Measurements from ENCODE around the gene SCUBE1. TPM values are rescaled to one million over a fixed set of nuclear protein-coding genes. Genes with fewer than 3 reads are reported as not detected.

SCUBE1 gene
- total RNA-seq, 4 donors from 2014 or later, result 0.68 to 6.4 (median 1.7) TPM

- intact Hi-C loops (cut with DNase I; ENCODE audit: low total_unique reads), result no loop called here
- no peaks in the 10 kb centered on the region for H3K9me3 ChIP-seq
These were observed 8.8 kb downstream of the SCUBE1 start for GRCh38 chr22:43334378-43334777.

GRCh38 chr22:43333978-43334377 is 9.2 kb downstream of the SCUBE1 start:
- Histone ChIP-seq H3K9me3 (no peaks in the 10 kb centered on the region), H3K36me3 (no peaks in the 10 kb centered on the region), H3K4me3 (no peak overlapping the region), H3K27ac (no peak overlapping the region), H3K4me1 (no peaks in the 10 kb centered on the region), H3K27me3 (no peaks in the 10 kb centered on the region)
- TF ChIP-seq POLR2AphosphoS5 (IDR thresholded peaks at IDR 0.05) (no peak), EP300 (IDR thresholded peaks at IDR 0.05; ENCODE audit: low read depth) (no peak), POLR2A (IDR thresholded peaks at IDR 0.05) (no peak)
- TF ChIP-seq, protein P1, sequence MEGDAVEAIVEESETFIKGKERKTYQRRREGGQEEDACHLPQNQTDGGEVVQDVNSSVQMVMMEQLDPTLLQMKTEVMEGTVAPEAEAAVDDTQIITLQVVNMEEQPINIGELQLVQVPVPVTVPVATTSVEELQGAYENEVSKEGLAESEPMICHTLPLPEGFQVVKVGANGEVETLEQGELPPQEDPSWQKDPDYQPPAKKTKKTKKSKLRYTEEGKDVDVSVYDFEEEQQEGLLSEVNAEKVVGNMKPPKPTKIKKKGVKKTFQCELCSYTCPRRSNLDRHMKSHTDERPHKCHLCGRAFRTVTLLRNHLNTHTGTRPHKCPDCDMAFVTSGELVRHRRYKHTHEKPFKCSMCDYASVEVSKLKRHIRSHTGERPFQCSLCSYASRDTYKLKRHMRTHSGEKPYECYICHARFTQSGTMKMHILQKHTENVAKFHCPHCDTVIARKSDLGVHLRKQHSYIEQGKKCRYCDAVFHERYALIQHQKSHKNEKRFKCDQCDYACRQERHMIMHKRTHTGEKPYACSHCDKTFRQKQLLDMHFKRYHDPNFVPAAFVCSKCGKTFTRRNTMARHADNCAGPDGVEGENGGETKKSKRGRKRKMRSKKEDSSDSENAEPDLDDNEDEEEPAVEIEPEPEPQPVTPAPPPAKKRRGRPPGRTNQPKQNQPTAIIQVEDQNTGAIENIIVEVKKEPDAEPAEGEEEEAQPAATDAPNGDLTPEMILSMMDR (IDR thresholded peaks at IDR 0.05), result no peak
- in situ Hi-C loops (cut with MboI; ENCODE audit: low pct_ligation_motif_present in 1 of 4, low pct_unique_long_range_greater_than_20kb in 1 of 4, low sequenced_read_pairs in 3 of 4) (no loop called here), intact Hi-C loops (cut with DNase I; ENCODE audit: low total_unique reads) (no loop called here)
- WGBS, 2 donors (ENCODE audit: low coverage in 1 of 2), result 78 to 100% methylated on average over 2 of the region's 2 CpGs
- no peak for DNase-seq

More at GRCh38 chr22:43334378-43334777, 8.8 kb downstream of the SCUBE1 start:
- DNase-seq, result no peak
- 85 to 90% methylated on average over 4 of the region's 4 CpGs for WGBS, 2 donors (ENCODE audit: low coverage in 1 of 2)
- no peak overlapping the region for H3K27ac ChIP-seq
- no peak overlapping the region for H3K4me3 ChIP-seq
- TF ChIP-seq EP300 (IDR thresholded peaks at IDR 0.05; ENCODE audit: low read depth), result no peak
- no peak for TF ChIP-seq POLR2A (IDR thresholded peaks at IDR 0.05)
- no peak for TF ChIP-seq POLR2AphosphoS5 (IDR thresholded peaks at IDR 0.05)
- H3K36me3 ChIP-seq, result no peaks in the 10 kb centered on the region
- H3K4me1 ChIP-seq, result no peaks in the 10 kb centered on the region
- H3K27me3 ChIP-seq, result no peaks in the 10 kb centered on the region
- in situ Hi-C loops (cut with MboI; ENCODE audit: low pct_ligation_motif_present in 1 of 4, low pct_unique_long_range_greater_than_20kb in 1 of 4, low sequenced_read_pairs in 3 of 4), result no loop called here

DNA sequence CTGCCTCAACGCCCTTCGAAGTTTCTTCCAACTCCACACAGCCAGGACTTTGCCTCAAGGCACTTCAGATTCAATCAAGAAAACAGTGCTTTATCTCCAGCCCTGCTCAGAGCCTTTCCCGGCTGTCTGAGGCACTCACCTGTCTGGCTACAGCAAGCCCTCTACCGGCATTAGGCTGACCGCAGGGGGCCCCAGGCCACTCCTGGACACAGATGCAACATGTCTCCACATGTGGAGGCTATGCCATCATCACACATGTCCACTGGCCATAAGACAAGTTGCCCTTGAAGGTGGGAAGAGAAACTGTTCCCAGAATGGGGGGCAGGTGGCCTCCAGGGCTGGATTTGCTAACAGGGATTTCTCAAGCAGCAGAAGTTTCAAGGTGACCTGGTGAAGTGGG is 10.0 kb downstream of the SCUBE1 start:
- Histone ChIP-seq H3K27me3 (no peaks in the 10 kb centered on the region), H3K4me3 (no peak overlapping the region), H3K36me3 (no peaks in the 10 kb centered on the region), H3K27ac (no peak overlapping the region), H3K4me1 (no peaks in the 10 kb centered on the region), H3K9me3 (no peaks in the 10 kb centered on the region)
- no peak for DNase-seq
- intact Hi-C loops (cut with DNase I; ENCODE audit: low total_unique reads) (no loop called here), in situ Hi-C loops (cut with MboI; ENCODE audit: low pct_ligation_motif_present in 1 of 4, low pct_unique_long_range_greater_than_20kb in 1 of 4, low sequenced_read_pairs in 3 of 4) (no loop called here)
- 84% methylated on average over 5 of the region's 5 CpGs; no CpG with 5 or more reads in 1 of the 2 donors for WGBS, 2 donors (ENCODE audit: low coverage in 1 of 2)
- no peak for TF ChIP-seq POLR2AphosphoS5 (IDR thresholded peaks at IDR 0.05)
- TF ChIP-seq POLR2A (IDR thresholded peaks at IDR 0.05), result no peak
- TF ChIP-seq, protein P1 (IDR thresholded peaks at IDR 0.05), result no peak
- TF ChIP-seq EP300 (IDR thresholded peaks at IDR 0.05; ENCODE audit: low read depth), result no peak

GRCh38 chr22:43331698-43332097 is 11.5 kb downstream of the SCUBE1 start:
- no peak overlapping the region for H3K27ac ChIP-seq
- in situ Hi-C loops (cut with MboI; ENCODE audit: low pct_ligation_motif_present in 1 of 4, low pct_unique_long_range_greater_than_20kb in 1 of 4, low sequenced_read_pairs in 3 of 4) (no loop called here), intact Hi-C loops (cut with DNase I; ENCODE audit: low total_unique reads) (no loop called here)
- TF ChIP-seq POLR2AphosphoS5 (IDR thresholded peaks at IDR 0.05) (no peak), POLR2A (IDR thresholded peaks at IDR 0.05) (no peak), EP300 (IDR thresholded peaks at IDR 0.05; ENCODE audit: low read depth) (no peak)
- TF ChIP-seq, protein P1 (IDR thresholded peaks at IDR 0.05), result no peak
- no peaks in the 10 kb centered on the region for H3K27me3 ChIP-seq
- WGBS, 2 donors (ENCODE audit: low coverage in 1 of 2), result 81 to 89% methylated on average over 6 to 9 of the region's 9 CpGs
- H3K4me3 ChIP-seq, result no peak overlapping the region
- H3K4me1 ChIP-seq, result no peaks in the 10 kb centered on the region
- H3K36me3 ChIP-seq, result no peaks in the 10 kb centered on the region
- no peaks in the 10 kb centered on the region for H3K9me3 ChIP-seq
- DNase-seq, result no peak

DNA sequence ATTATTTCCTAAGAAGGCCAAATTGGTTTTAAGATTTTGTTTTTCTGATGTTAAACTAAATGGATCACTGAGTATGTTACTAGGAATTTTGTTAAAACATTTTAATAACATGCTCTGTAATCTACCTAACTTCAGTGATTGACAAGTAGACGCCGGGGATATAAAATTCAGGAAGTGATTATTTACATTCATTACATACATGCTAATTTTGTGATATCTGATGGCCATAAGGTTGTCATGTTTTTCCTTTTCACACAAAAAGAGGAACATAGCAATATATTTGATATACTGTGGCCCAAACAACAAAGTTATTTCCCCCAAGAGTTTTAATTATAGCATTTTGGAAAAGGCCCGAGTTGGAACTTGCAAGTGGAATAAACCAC is 12.1 kb downstream of the SCUBE1 start:
- TF ChIP-seq, protein P1 (IDR thresholded peaks at IDR 0.05), result no peak
- no peak for TF ChIP-seq POLR2AphosphoS5 (IDR thresholded peaks at IDR 0.05)
- TF ChIP-seq POLR2A (IDR thresholded peaks at IDR 0.05), result no peak
- no peak for TF ChIP-seq EP300 (IDR thresholded peaks at IDR 0.05; ENCODE audit: low read depth)
- in situ Hi-C loops (cut with MboI; ENCODE audit: low pct_ligation_motif_present in 1 of 4, low pct_unique_long_range_greater_than_20kb in 1 of 4, low sequenced_read_pairs in 3 of 4) (no loop called here), intact Hi-C loops (cut with DNase I; ENCODE audit: low total_unique reads) (no loop called here)
- no peaks in the 10 kb centered on the region for H3K27me3 ChIP-seq
- no peak for DNase-seq
- H3K4me3 ChIP-seq, result no peak overlapping the region
- H3K36me3 ChIP-seq, result no peaks in the 10 kb centered on the region
- no peaks in the 10 kb centered on the region for H3K9me3 ChIP-seq
- H3K27ac ChIP-seq, result no peak overlapping the region
- WGBS, 2 donors (ENCODE audit: low coverage in 1 of 2), result 43 to 48% methylated on average over 3 of the region's 3 CpGs
- no peaks in the 10 kb centered on the region for H3K4me1 ChIP-seq
